Neural progenitor cell (in vitro differentiated cells): ENCODE results near the gene POU2AF1.

Experiments used
- CTCF ChIP-seq: fragments of 200-600 bp; sonication (generic); IDR thresholded peaks from 2 replicates; pipeline ENCODE4 v1.5.1; 2017; ENCODE audit warnings: antibody characterized with exemption, mild to moderate bottlenecking
- EZH2 ChIP-seq: fragments of 200-600 bp; sonication (generic); IDR thresholded peaks from 2 replicates; pipeline ENCODE4 v1.6.1; 2017; ENCODE audit warnings: antibody characterized with exemption, mild to moderate bottlenecking, moderate library complexity

GRCh38 chr11:111427471-111427912, 48.4 kb upstream of the POU2AF1 start:
- TF ChIP-seq EZH2: no peak
- no peak for TF ChIP-seq CTCF
